Measurements from ENCODE around the gene PLAU.
A peak's percentile ranks its signal among the peaks of the same experiment; 100 is the strongest.
"Not testable (repeated sequence)": the region's sequence is repeated elsewhere in the genome, so short reads cannot be mapped to it uniquely, and the experiment has no call there.

Gene PLAU

GRCh38 chr10:73876971-73877370, 34.0 kb upstream of the PLAU start:
- DNase-seq (ENCODE audit: low read depth in 2 of 2): no peak

DNA sequence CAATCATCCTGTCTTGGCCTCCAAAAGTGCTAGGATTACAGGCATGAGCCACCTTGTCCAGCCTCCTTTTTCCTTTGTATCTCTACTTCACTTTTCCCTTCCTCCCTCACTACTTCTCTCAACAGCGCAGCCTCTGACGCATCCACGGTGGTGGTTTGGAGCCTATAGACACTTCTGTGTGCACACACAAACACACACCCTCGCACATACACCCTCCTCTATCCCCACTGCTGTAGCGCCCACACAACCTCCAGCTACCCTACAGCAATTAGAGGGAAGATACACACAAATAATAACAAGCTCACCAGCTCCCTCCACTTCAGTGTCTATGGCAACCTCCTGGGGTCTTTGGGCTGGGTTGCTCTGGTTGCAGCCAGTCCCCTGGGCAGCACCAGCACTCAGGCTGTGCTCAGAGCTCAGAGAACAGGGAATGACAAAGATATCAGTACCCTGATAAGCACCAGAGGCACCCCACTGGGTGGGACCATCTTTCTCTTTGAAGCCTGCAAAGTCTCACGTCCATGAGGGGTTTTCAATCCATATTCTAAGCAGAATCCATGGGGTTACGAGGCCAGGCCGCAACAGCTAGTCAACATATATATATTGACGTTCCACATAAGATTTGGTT, 33.3 kb upstream of the PLAU start:
- DNase-seq (ENCODE audit: low read depth in 2 of 2): no peak

- no peak for DNase-seq (ENCODE audit: low read depth in 2 of 2)
Measured at GRCh38 chr10:73878365-73878764, 32.6 kb upstream of the PLAU start.

GRCh38 chr10:73879296-73880173, 31.4 kb upstream of the PLAU start:
- DNase-seq (ENCODE audit: low read depth in 2 of 2): peak; percentile 88 to 93

DNA sequence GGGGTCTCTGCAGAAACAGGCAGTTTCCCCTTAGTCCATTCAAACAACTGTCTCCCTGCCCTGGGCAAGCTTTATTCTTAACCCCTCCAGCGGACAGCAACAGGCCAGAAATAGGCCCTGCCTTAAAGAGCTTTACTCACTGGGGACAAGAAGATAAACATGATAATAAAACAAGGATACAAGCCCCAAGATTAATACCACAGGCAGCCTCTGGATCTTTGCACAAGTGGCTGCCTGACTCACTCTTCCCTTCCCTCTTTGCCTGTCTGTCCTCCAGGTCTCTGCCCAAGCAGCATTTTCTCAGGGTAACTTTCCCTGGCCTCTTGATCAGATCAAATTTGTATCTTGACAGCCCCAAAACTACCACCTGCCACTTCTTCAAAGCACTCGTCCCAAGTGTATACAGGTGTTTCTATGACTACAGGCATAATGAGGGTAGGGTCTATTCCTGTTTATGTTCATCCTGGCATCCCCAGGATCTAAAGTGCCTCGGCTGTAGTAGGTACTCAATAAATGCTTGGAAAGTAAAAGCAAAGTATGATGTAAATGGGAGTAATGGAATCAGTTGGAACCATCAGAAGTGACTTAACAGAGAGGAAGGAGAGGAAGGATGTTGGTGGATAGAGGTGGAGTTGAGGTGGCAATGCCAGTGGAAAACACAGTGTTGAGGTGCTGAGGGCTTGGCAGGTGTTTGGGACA, 29.6 kb upstream of the PLAU start:
- DNase-seq (ENCODE audit: low read depth in 2 of 2): no peak

DNA sequence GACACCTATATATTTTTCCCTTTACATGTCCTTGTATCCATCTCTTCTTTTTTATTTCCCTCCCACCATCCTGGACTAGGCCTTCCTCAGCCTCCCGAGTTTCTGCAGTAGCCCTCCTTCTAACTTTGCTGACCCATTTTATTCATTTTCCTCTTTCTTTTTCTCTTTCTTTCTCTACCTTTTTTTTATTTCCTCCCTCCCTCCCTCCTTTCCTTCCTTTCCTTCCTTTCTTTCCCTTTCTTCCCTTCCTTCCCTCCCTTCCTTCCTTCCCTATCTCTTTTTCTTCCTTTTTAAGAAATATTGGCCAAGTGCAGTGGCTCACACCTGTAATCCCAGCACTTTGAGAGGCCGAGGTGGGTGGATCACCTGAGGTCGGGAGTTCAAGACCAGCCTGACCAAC, 26.9 kb upstream of the PLAU start:
- DNase-seq (ENCODE audit: low read depth in 2 of 2): no peak

DNA sequence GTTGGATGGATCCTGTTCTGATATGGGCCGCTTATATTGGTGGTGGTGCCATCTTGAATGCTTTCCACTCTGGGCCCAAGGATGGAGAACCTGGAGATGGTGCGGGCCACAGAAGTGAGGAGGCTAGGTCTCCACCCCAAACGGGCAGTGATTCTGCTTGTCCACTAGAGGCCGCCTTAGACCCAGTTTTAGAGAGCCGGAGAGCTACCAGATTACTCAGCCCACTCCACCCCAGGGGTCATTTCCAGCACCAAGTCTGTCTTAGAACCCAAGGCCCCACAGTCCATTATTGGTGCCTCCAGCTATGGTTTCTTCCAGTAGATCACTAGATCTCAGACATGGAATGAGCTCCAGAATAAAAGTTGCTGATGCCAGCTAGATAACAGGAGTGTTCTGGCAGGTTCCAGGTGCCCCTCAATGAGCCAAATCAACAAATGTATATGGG, 24.8 kb upstream of the PLAU start:
- DNase-seq (ENCODE audit: low read depth in 2 of 2): peak; percentile 52

GRCh38 chr10:73886661-73887293, 24.2 kb upstream of the PLAU start:
- no peak for DNase-seq (ENCODE audit: low read depth in 2 of 2)

DNA sequence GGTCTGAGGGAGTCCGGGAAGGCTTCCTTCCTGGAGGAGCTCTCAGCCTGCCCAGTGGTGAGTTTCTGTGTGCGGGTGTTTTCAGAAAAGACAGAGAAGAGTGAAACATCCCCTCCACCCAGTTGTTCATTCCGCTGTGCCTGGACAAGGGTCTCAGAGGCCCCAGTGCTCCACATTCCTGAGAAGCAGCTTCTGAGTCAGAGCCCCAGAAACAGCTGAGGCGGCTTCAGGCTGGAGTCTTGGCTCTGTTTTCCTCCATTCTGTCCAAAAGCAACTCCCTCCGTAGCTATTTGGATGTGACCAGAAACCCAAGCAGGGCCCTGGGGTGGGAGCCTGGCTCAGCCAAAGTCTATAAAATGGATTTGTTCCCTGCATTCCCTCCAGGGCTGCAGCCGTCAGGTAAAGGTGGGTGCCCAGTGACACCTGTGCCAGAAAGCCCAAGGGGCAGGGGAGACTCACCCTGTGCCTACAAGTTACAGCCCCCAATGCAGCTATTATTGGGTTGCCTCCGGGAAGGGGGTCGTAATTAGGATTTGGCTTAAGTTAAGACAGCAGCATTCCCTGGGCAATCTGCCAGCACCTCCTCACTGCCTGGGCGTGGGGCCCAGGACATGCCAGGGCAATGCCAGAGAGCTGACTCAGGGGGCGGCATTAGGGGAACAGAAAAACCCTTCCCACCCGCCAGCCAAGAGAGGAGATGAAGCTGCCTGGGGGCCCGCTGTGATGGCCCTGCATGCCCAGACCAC, 23.5 kb upstream of the PLAU start:
- no peak for DNase-seq (ENCODE audit: low read depth in 2 of 2)

- no peak for DNase-seq (ENCODE audit: low read depth in 2 of 2)
Measured at GRCh38 chr10:73888514-73888913, 22.4 kb upstream of the PLAU start.

GRCh38 chr10:73889014-73889413, 21.9 kb upstream of the PLAU start:
- no peak for DNase-seq (ENCODE audit: low read depth in 2 of 2)

DNA sequence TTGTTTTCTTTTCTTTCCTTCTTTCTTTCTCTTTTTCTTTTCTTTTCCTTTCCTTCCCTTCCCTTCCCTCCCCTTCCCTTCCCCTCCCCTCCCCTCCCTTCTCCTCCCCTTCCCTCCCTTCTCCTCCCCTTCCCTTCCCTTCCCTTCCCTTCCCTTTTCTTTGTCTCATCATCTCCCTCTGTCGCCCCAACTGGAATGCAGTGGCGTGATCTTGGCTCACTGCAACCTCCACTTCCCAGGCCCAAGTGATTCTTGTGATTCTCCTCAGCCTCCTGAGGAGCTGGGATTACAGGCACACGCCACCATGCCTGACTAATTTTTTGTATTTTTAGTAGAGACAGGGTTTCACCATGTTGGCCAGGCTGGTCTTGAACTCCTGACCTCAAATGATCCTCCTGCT, 21.5 kb upstream of the PLAU start:
- not testable (repeated sequence) for DNase-seq (ENCODE audit: low read depth in 2 of 2)

GRCh38 chr10:73890261-73890660, 20.7 kb upstream of the PLAU start:
- no peak for DNase-seq (ENCODE audit: low read depth in 2 of 2)

GRCh38 chr10:73890830-73891229, 20.1 kb upstream of the PLAU start:
- not testable (repeated sequence) for DNase-seq (ENCODE audit: low read depth in 2 of 2)

DNA sequence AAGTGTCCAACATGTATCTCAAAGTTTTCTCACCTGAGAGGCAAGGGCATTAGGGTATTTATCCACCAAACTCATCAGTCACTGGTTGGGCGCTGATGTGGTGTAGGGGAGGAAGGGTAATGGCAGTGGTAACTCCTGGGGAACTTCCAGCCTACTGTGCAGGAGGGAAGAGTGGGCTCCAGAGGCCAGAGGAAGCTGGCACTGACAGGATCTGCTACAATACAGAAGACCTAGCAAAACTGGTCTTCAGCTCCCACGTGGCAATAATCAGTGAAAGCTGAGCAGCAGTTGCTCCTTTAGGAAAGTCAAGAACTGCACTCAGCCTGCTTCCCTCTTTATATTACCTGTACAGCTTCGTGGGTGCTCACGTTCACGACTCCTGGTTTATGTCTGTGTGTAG, 19.4 kb upstream of the PLAU start:
- DNase-seq (ENCODE audit: low read depth in 2 of 2): no peak

DNA sequence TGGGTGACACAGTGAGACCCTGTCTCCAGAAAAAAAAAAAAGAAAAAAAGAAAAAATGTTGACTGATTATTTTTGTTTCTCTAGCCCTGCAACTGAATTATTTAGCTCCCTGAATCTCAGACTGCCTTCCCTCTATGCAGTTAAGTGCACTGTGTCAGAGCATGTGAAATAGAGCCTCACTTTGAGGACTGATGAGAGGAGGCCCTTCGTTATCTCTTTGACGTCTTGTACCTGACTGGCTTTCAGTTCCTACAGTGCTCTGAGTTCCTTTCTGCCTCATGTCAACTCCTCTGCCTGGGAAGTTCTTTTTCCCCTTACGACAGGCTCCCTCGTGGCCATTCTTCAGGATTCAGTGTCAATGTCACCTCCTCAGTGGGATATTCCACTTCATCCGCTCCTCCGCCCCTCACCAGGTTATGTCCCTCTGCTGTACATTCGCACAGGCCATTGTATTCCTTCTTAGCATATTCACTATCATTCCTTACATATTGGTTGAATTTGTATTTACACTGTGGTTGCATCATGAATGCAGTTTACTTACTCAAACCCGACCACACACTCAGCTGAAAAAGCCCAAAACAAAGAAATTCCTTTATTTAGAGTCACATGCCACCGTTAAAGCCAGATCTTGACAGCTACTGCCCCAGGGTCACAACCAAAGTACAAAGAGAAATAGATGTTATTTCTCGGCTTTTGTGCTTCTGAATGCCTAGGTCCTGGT, 18.5 kb upstream of the PLAU start:
- no peak for DNase-seq (ENCODE audit: low read depth in 2 of 2)

- DNase-seq (ENCODE audit: low read depth in 2 of 2): no peak
Measured at GRCh38 chr10:73893426-73893825, 17.5 kb upstream of the PLAU start.

DNA sequence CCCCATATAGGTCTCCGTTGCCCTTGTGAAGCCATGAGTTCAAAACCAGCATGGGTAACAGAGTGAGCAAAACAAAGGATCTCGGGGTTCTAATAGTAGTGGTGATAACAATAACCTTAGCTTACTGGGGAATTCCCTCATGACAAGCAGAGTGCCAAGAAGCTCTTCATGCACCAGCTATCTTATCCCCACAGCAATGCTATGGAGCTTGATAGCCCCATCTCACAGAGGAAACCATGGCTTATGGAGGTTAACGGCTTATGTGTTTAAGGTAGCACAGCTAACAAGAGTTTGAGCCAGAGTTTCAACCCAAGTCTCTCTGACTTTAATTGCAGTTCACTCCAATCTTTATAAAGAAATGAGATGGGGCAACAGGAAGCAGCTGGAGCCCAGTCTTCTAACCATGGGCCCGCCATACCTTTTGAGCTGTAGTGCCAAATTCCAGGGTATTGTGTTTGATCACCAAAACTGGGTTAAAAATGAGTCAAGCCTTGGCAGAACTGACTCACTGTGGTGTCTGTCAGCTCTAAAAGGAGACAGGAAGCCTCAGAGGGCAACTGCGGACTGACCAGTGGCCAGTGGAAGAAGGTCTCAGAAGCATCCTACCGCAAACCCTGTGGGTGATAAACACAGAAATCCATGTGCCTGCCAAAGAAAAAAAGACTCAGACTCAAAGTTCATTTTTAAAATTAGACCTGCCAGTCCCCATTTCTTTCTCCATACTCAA, 16.5 kb upstream of the PLAU start:
- DNase-seq (ENCODE audit: low read depth in 2 of 2): no peak

DNA sequence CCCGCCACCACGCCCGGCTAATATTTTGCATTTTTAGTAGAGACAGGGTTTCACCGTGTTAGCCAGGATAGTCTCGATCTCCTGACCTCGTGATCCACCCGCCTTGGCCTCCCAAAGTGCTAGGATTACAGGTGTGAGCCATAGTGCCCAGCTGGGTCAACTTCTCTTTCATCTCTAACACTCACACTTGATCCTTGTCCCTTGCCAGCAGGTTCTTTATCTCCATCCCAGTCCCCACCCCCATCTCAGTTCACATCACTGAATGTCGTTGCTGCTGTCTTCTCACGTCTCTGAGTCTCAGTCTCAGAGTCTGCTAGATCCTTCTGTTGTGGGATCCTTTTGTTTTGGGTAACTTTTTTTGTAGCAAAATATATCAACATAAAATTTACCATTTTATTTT, 15.6 kb upstream of the PLAU start:
- DNase-seq (ENCODE audit: low read depth in 2 of 2): not testable (repeated sequence)

DNA sequence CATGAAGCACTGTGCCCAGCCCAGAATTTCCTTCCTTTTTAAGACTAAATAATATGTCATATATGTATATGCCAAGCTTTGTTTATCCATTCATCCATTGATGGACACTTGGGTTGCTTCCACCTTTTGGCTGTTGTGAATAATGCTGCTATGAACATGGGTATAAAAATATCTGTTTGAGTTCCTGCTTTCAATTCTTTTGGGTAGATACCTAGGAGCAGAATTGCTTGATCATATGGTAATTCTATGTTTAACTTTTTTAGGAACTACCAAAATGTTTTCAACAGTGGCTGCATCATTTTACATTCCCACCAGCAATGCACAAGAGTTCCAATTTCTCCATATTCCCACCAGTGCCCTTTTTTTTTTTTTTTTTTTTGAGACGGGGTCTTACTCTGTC, 13.2 kb upstream of the PLAU start:
- no peak for DNase-seq (ENCODE audit: low read depth in 2 of 2)

Data from stimulated activated CD4-positive, alpha-beta T cell treated with anti-CD3 and anti-CD28 coated beads, Interleukin-15, amount 100 ng/mL, for 48 hours (primary cell).